DOHH2 (cell line): ENCODE results near the gene UBE2M.

ENCODE experiments used
- EZH2phosphoT487 ChIP-seq: fragments of 200-600 bp; sonication (generic); IDR thresholded peaks from 2 replicates; pipeline ENCODE4 v1.6.1; 2017; ENCODE audit warnings: borderline replicate concordance, mild to moderate bottlenecking, antibody characterized with exemption, low read length, moderate library complexity, mixed read lengths
- TF ChIP-seq, protein P1 (sequence below): fragments of 200-600 bp; sonication (generic); IDR thresholded peaks from one replicate; pipeline ENCODE4 v1.5.1; 2014; ENCODE audit warnings: antibody characterized with exemption, mild to moderate bottlenecking, low read depth, low read length; ENCODE audit not compliant: poor library complexity, severe bottlenecking

GRCh38 chr19:58569943-58570670 is 11.7 kb upstream of the UBE2M start:
- TF ChIP-seq, protein P1, sequence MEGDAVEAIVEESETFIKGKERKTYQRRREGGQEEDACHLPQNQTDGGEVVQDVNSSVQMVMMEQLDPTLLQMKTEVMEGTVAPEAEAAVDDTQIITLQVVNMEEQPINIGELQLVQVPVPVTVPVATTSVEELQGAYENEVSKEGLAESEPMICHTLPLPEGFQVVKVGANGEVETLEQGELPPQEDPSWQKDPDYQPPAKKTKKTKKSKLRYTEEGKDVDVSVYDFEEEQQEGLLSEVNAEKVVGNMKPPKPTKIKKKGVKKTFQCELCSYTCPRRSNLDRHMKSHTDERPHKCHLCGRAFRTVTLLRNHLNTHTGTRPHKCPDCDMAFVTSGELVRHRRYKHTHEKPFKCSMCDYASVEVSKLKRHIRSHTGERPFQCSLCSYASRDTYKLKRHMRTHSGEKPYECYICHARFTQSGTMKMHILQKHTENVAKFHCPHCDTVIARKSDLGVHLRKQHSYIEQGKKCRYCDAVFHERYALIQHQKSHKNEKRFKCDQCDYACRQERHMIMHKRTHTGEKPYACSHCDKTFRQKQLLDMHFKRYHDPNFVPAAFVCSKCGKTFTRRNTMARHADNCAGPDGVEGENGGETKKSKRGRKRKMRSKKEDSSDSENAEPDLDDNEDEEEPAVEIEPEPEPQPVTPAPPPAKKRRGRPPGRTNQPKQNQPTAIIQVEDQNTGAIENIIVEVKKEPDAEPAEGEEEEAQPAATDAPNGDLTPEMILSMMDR: no peak
- no peak for TF ChIP-seq EZH2phosphoT487
